HUES48 (cell line): Measurements from ENCODE around the gene HOXB3.

Source experiments
- H3K27ac ChIP-seq: one replicate; pipeline ENCODE4 v1.7.0; 2013; ENCODE audit warnings: low read depth, low read length, inconsistent platforms
- H3K27me3 ChIP-seq: 2 replicates; pipeline ENCODE4 v1.6.1; 2013; ENCODE audit warnings: mild to moderate bottlenecking, low read length; ENCODE audit not compliant: control insufficient read depth, insufficient read depth
- H3K36me3 ChIP-seq: 2 replicates; pipeline ENCODE4 v1.6.1; 2013; ENCODE audit warnings: low read length; ENCODE audit not compliant: control insufficient read depth, insufficient read depth
- H3K4me1 ChIP-seq: 2 replicates; pipeline ENCODE4 v1.6.1; 2013; ENCODE audit warnings: mild to moderate bottlenecking, low read length; ENCODE audit not compliant: control insufficient read depth, insufficient read depth
- H3K4me3 ChIP-seq: 2 replicates; pipeline ENCODE4 v1.5.1; 2013; ENCODE audit warnings: mild to moderate bottlenecking, low read depth, low read length
- H3K9ac ChIP-seq: 2 replicates; pipeline ENCODE4 v1.6.1; 2013; ENCODE audit warnings: mild to moderate bottlenecking, low read depth, low read length, moderate library complexity
- H3K9me3 ChIP-seq: 2 replicates; pipeline ENCODE4 v1.6.1; 2013; ENCODE audit warnings: low read length; ENCODE audit not compliant: control insufficient read depth, insufficient read depth

Gene HOXB3

GRCh38 chr17:48595278-48595999, 5.4 kb upstream of the HOXB3 start:
- no peaks in the 10 kb centered on the region for H3K9me3 ChIP-seq
- no peak overlapping the region for H3K4me3 ChIP-seq
- no peaks in the 10 kb centered on the region for H3K36me3 ChIP-seq
- H3K9ac ChIP-seq = no peak overlapping the region
- no peak overlapping the region for H3K27ac ChIP-seq
- H3K4me1 ChIP-seq = peaks cover 9% of the 10 kb centered on the region
- peaks cover 100% of the 10 kb centered on the region for H3K27me3 ChIP-seq

GRCh38 chr17:48594538-48595277, 4.7 kb upstream of the HOXB3 start:
- no peak overlapping the region for H3K9ac ChIP-seq
- peaks cover 9% of the 10 kb centered on the region for H3K4me1 ChIP-seq

GRCh38 chr17:48593840-48594537, 3.9 kb upstream of the HOXB3 start:
- Histone ChIP-seq H3K9ac (no peak overlapping the region), H3K27ac (no peak overlapping the region), H3K27me3 (peaks cover 100% of the 10 kb centered on the region), H3K9me3 (no peaks in the 10 kb centered on the region), H3K4me3 (no peak overlapping the region), H3K4me1 (peaks cover 9% of the 10 kb centered on the region), H3K36me3 (no peaks in the 10 kb centered on the region)

More at GRCh38 chr17:48594538-48595277, 4.7 kb upstream of the HOXB3 start:
- Histone ChIP-seq H3K27ac (no peak overlapping the region), H3K36me3 (no peaks in the 10 kb centered on the region), H3K4me3 (no peak overlapping the region), H3K9me3 (no peaks in the 10 kb centered on the region), H3K27me3 (peaks cover 100% of the 10 kb centered on the region)

DNA sequence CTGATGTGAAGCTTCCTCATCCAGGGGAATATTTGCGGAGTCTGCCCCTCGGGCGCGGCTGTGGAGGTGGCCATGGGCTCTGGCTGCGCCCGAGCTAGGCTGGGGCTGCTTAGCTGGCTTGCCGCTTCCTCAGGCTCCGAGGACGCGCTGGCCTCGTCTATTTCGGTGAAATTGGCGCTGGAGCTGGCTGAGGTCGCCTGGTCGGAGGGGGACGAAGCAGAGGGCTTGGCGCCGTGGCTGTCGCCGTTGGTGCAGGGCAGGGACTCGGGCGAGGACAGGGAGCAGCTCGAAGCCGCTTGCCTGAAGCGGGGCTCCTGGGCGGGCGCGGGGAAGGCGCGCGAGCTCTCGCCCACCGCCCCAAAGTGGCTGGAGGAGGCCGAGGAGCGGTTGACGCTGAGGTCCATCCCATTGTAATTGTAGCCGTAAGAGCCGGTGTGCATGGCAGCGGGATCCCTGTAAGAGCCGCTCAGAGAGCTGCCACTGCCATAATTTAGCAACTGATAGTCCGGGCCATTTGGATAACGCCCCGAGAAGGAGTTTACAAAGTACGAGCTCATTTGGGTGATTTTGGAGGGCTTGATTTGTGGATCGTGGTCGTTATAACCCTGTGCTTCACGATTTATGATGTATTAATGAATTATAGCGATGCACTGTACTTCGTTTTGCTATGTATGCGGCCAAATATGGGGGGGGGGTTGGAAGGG, 3.2 kb upstream of the HOXB3 start, which contains the start of gene HOXB5:
HOXB5 (minus strand) TSS at position 654 of the 704 bp plus-strand sequence; CDS start at position 557, 97 bp downstream.
- Histone ChIP-seq H3K4me3 (no peak within 1 kb of the TSS), H3K4me1 (peaks cover 9% of the 10 kb centered on the region), H3K36me3 (no peaks in the 10 kb centered on the region), H3K9me3 (no peaks in the 10 kb centered on the region), H3K9ac (no peak within 1 kb of the TSS), H3K27ac (no peak within 1 kb of the TSS), H3K27me3 (peaks cover 100% of the 10 kb centered on the region)

GRCh38 chr17:48592577-48592976, 2.5 kb upstream of the HOXB3 start:
- no peak overlapping the region for H3K4me3 ChIP-seq
- H3K9me3 ChIP-seq = no peaks in the 10 kb centered on the region
- H3K4me1 ChIP-seq = peaks cover 9% of the 10 kb centered on the region
- H3K27me3 ChIP-seq = peaks cover 100% of the 10 kb centered on the region
- no peak overlapping the region for H3K27ac ChIP-seq
- no peaks in the 10 kb centered on the region for H3K36me3 ChIP-seq
- H3K9ac ChIP-seq = no peak overlapping the region

DNA sequence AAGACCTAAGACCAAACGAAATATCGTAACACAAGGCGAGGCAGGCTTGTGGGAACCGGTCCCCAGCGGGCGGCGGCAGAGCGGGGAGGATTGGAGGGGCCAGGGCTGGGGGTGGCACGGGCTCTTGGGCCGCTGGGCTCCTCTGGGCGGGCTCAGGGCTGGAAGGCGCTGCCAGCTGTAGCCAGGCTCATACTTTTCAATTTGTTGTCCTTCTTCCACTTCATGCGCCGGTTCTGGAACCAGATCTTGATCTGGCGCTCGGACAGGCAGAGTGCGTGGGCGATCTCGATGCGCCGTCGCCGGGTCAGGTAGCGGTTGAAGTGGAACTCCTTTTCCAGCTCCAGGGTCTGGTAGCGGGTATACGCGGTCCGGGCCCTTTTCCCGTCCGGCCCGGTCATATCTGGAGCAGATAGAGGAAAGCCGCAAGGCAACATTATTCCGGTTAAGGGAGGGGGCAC, 2.0 kb upstream of the HOXB3 start:
- H3K4me3 ChIP-seq = no peak overlapping the region
- no peak overlapping the region for H3K27ac ChIP-seq
- H3K9ac ChIP-seq = no peak overlapping the region

DNA sequence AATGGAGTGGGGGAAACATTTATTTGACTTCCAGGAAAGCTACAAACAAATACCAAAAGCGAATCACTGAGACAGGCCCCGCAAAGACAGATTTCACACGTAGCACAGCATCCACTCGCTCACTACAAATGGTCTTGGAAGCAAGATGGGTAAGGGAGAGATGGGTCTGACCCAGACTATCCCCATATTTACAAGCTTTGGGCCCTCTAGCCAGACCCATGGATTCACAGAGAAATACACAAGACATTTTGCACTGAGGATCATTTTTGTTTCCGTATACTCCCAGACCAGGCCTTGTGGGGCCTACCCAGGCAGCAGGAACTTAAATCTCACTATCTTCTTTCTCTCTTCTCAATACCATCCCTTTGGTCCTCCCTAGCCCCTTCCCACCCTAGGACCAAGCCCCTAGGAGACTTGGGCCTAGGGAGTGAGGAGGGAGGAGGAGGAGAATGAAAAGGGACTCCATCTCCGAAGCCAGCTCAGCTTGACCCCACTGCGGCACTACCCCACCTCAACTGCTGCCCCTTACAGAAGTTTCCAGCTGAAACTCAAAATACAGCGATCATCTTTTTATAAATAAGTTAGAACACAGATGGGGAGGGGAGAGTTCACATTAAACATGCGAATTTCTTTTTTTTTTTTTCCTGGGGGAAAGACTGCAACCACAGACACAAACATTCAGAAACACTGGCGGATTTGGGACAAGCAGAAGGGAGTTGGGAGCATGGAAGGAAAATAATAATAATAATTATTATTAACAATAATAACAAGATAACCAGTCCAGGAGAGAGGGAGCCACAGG, 1.4 kb upstream of the HOXB3 start:
- H3K9me3 ChIP-seq = no peaks in the 10 kb centered on the region
- no peak overlapping the region for H3K4me3 ChIP-seq
- no peaks in the 10 kb centered on the region for H3K36me3 ChIP-seq
- H3K27me3 ChIP-seq = peaks cover 100% of the 10 kb centered on the region
- H3K27ac ChIP-seq = no peak overlapping the region
- H3K9ac ChIP-seq = no peak overlapping the region
- peaks cover 9% of the 10 kb centered on the region for H3K4me1 ChIP-seq

More for the DNA sequence above, 2.0 kb upstream of the HOXB3 start:
- Histone ChIP-seq H3K27me3 (peaks cover 100% of the 10 kb centered on the region), H3K9me3 (no peaks in the 10 kb centered on the region), H3K4me1 (peaks cover 9% of the 10 kb centered on the region), H3K36me3 (no peaks in the 10 kb centered on the region)

DNA sequence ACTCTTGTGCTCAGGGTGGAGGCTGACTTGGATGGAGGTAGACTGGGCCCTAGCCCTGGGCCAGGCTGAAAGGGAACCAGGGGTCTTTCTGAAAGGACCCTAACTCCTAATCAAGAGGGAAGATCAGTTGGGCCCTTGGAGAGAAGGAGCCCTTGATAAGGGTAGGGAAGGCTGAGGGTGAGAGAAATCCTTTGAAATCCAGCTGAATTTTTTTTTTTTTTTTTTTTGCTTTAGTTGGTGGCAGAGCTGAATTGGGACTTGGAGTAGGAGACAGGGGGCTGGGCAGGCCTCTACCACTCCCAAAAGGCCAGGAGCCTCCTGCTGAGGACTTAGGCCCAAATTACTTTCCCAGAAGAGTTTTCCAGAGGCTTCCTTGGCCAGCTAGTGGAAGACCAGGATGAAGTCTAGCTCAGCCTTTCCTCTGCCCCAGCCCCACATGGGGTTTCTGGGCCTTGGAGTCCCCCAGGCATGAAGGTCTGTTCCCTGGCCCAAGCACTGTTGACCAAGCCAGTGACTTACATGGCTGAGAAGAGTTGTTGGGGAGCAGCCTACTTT, 643 bp upstream of the HOXB3 start:
- H3K4me1 ChIP-seq = peaks cover 9% of the 10 kb centered on the region
- no peak overlapping the region for H3K27ac ChIP-seq
- H3K27me3 ChIP-seq = peaks cover 100% of the 10 kb centered on the region
- H3K9me3 ChIP-seq = no peaks in the 10 kb centered on the region
- H3K36me3 ChIP-seq = no peaks in the 10 kb centered on the region
- no peak overlapping the region for H3K9ac ChIP-seq
- H3K4me3 ChIP-seq = no peak overlapping the region

DNA sequence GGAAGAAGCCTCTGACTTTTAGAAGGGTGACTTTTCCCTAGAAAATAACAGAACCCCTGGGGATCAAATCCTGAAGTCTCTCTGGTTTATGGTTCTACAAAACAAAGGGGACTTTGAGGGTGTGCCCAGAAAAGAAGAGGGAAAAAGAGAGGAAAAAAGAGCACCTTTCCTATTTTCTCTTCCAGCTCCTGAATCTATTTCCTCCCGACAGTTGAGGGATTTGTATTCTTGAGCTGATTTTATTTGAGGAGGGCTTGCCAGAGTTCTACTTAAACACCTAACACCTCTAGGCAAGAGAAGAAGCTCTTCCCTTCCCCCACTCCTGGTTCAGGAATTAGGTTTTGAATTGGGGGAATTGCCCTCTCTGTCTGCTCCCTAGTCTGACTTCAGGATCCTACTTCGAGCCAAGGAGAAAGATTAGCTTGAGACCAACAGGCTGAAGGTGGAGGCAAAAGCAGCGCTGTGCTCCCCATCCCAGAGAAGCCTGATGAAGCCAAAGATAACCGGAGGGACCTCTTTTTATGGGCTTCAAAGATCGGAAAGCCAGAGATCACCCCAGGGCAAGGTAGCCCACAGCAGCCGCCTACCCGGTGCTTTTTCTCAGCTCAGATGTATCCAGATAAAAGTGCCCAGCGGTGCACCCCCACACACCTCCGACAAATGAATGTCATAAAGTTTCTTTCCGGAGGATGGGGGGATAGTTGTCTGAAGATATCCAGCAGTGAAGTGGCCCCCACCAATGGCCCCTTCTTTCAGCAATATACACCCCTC, 796 bp downstream of the HOXB3 start:
- H3K27ac ChIP-seq = no peak overlapping the region
- H3K4me1 ChIP-seq = peaks cover 5% of the 10 kb centered on the region
- no peak overlapping the region for H3K9ac ChIP-seq
- H3K36me3 ChIP-seq = no peaks in the 10 kb centered on the region
- H3K27me3 ChIP-seq = peaks cover 100% of the 10 kb centered on the region
- no peak overlapping the region for H3K4me3 ChIP-seq
- H3K9me3 ChIP-seq = no peaks in the 10 kb centered on the region
